Suprapubic skin (tissue), 4 donors: ENCODE measurements around the gene CACNG4. TPM values are rescaled to one million over a fixed set of nuclear protein-coding genes. Genes with fewer than 3 reads are reported as not detected.

Source experiments
- DNase-seq, 2 donors: peaks; one replicate each; pipeline ENCODE4 v3.0.0-alpha.2; 2019; ENCODE audit warnings: low spot score in 2 of 2
- H3K27ac ChIP-seq: fragments of 200-600 bp; sonication (generic); one replicate; pipeline ENCODE4 v1.5.1; 2019
- H3K27me3 ChIP-seq: fragments of 200-600 bp; sonication (generic); one replicate; pipeline ENCODE4 v1.5.1; 2019
- H3K36me3 ChIP-seq: fragments of 200-600 bp; sonication (generic); one replicate; pipeline ENCODE4 v1.5.1; 2019
- H3K4me1 ChIP-seq: fragments of 200-600 bp; sonication (generic); one replicate; pipeline ENCODE4 v1.5.1; 2019
- H3K4me3 ChIP-seq: fragments of 200-600 bp; sonication (generic); one replicate; pipeline ENCODE4 v1.5.1; 2019; ENCODE audit warnings: mild to moderate bottlenecking
- H3K9me3 ChIP-seq: fragments of 200-600 bp; sonication (generic); one replicate; pipeline ENCODE4 v1.5.1; 2019
- CTCF ChIP-seq, 2 donors: fragments of 200-600 bp in 1 of 2; fragments of 450-650 bp in 1 of 2; sonication (generic) in 1 of 2; IDR thresholded peaks; one replicate each; pipeline ENCODE4 v1.5.1; 2016 to 2019; ENCODE audit warnings: antibody characterized with exemption in 2 of 2, mild to moderate bottlenecking in 1 of 2, moderate library complexity in 1 of 2
- EP300 ChIP-seq: sonication (generic); formaldehyde crosslinking; IDR thresholded peaks from one replicate; pipeline ENCODE4 v1.6.1; 2017; ENCODE audit warnings: antibody characterized with exemption
- POLR2A ChIP-seq, 2 donors: fragments of 450-650 bp; IDR thresholded peaks; one replicate each; pipeline ENCODE4 v1.6.1; 2017; ENCODE audit warnings: antibody characterized with exemption in 2 of 2, mild to moderate bottlenecking in 2 of 2, moderate library complexity in 2 of 2
- POLR2AphosphoS5 ChIP-seq, 3 donors: sonication (generic); formaldehyde crosslinking; IDR thresholded peaks; one replicate each; pipeline ENCODE4 v1.6.1; 2017; ENCODE audit warnings: antibody characterized with exemption in 3 of 3
- WGBS: methylation state at CpG from one replicate; pipeline ENCODE4 v1.1.5; 2018; 5-methylcytosine and 5-hydroxymethylcytosine counted together
- total RNA-seq, 4 donors: library from RNA; depleted of rRNA; stranded (reverse); fragments of >200 nt; gene quantifications; one replicate each; pipeline ENCODE4 v1.1.0, GENCODE V29; 2016

Gene CACNG4
- total RNA-seq, 4 donors from 2014 or later, result 0.49 to 0.68 (median 0.51) TPM; not detected in 1

GRCh38 chr17:66920435-66920834, 44.1 kb upstream of the CACNG4 start:
- H3K9me3 ChIP-seq, result no peaks in the 10 kb centered on the region
- peaks cover 13% of the 10 kb centered on the region for H3K27me3 ChIP-seq
- H3K36me3 ChIP-seq, result no peaks in the 10 kb centered on the region
- 87% methylated on average over 9 of the region's 9 CpGs for WGBS
- TF ChIP-seq POLR2AphosphoS5 (IDR thresholded peaks at IDR 0.05), result no peak
- TF ChIP-seq POLR2A (IDR thresholded peaks at IDR 0.05), result no peak
- no peak for TF ChIP-seq CTCF (IDR thresholded peaks at IDR 0.05)
- TF ChIP-seq EP300, result no peak
- DNase-seq, result no peak
- no peak overlapping the region for H3K4me3 ChIP-seq
- no peaks in the 10 kb centered on the region for H3K4me1 ChIP-seq
- H3K27ac ChIP-seq, result no peak overlapping the region

- no peak for DNase-seq
- Histone ChIP-seq H3K36me3 (no peaks in the 10 kb centered on the region), H3K27ac (no peak overlapping the region), H3K27me3 (peaks cover 16% of the 10 kb centered on the region), H3K4me1 (no peaks in the 10 kb centered on the region), H3K9me3 (no peaks in the 10 kb centered on the region), H3K4me3 (no peak overlapping the region)
- 89% methylated on average over 4 of the region's 4 CpGs for WGBS
- TF ChIP-seq CTCF (IDR thresholded peaks at IDR 0.05), result no peak
Measured at GRCh38 chr17:66920950-66921349, 43.6 kb upstream of the CACNG4 start.

GRCh38 chr17:66923886-66924285, 40.6 kb upstream of the CACNG4 start:
- H3K4me1 ChIP-seq, result no peaks in the 10 kb centered on the region
- no peak for DNase-seq
- no peaks in the 10 kb centered on the region for H3K9me3 ChIP-seq
- H3K4me3 ChIP-seq, result no peak overlapping the region
- no peaks in the 10 kb centered on the region for H3K36me3 ChIP-seq
- H3K27ac ChIP-seq, result no peak overlapping the region
- peaks cover 19% of the 10 kb centered on the region for H3K27me3 ChIP-seq
- TF ChIP-seq POLR2AphosphoS5 (IDR thresholded peaks at IDR 0.05), result no peak
- TF ChIP-seq EP300, result no peak
- TF ChIP-seq CTCF (IDR thresholded peaks at IDR 0.05), result no peak
- no peak for TF ChIP-seq POLR2A (IDR thresholded peaks at IDR 0.05)
- 26% methylated on average over 1 of the region's 1 CpG for WGBS

- no peak overlapping the region for H3K4me3 ChIP-seq
- H3K36me3 ChIP-seq, result no peaks in the 10 kb centered on the region
- H3K27ac ChIP-seq, result no peak overlapping the region
- TF ChIP-seq POLR2AphosphoS5 (IDR thresholded peaks at IDR 0.05) (no peak), POLR2A (IDR thresholded peaks at IDR 0.05) (no peak), EP300 (no peak), CTCF (IDR thresholded peaks at IDR 0.05) (no peak)
- WGBS, result 82% methylated on average over 8 of the region's 8 CpGs
- no peaks in the 10 kb centered on the region for H3K4me1 ChIP-seq
- peaks cover 15% of the 10 kb centered on the region for H3K27me3 ChIP-seq
- no peak for DNase-seq
- no peaks in the 10 kb centered on the region for H3K9me3 ChIP-seq
Measured at GRCh38 chr17:66925811-66926500, 38.6 kb upstream of the CACNG4 start.

- peaks cover 15% of the 10 kb centered on the region for H3K27me3 ChIP-seq
- no peak overlapping the region for H3K4me3 ChIP-seq
- H3K9me3 ChIP-seq, result no peaks in the 10 kb centered on the region
- no peak overlapping the region for H3K27ac ChIP-seq
- WGBS, result 90% methylated on average over 5 of the region's 5 CpGs
- TF ChIP-seq POLR2A (IDR thresholded peaks at IDR 0.05) (no peak), EP300 (no peak), POLR2AphosphoS5 (IDR thresholded peaks at IDR 0.05) (no peak), CTCF (IDR thresholded peaks at IDR 0.05) (no peak)
- peak in 1 of 2 donors; percentile 26 for DNase-seq
- H3K36me3 ChIP-seq, result no peaks in the 10 kb centered on the region
- H3K4me1 ChIP-seq, result no peaks in the 10 kb centered on the region
Measured at GRCh38 chr17:66928949-66929348, 35.6 kb upstream of the CACNG4 start.
